ENCODE measurements around the gene RGS2. TPM values are rescaled to one million over a fixed set of nuclear protein-coding genes. Genes with fewer than 3 reads are reported as not detected.

Gene RGS2
- total RNA-seq, 1 donor, result 86.1 TPM

GRCh38 chr1:192849442-192849841, 40.6 kb downstream of the RGS2 start:
- no peak for DNase-seq (ENCODE audit: low read depth)
- no peak for TF ChIP-seq CTCF (IDR thresholded peaks at IDR 0.05; ENCODE audit: insufficient read depth, low read length)
- no peak overlapping the region for H3K4me3 ChIP-seq (ENCODE audit: low read depth, low read length)

DNA sequence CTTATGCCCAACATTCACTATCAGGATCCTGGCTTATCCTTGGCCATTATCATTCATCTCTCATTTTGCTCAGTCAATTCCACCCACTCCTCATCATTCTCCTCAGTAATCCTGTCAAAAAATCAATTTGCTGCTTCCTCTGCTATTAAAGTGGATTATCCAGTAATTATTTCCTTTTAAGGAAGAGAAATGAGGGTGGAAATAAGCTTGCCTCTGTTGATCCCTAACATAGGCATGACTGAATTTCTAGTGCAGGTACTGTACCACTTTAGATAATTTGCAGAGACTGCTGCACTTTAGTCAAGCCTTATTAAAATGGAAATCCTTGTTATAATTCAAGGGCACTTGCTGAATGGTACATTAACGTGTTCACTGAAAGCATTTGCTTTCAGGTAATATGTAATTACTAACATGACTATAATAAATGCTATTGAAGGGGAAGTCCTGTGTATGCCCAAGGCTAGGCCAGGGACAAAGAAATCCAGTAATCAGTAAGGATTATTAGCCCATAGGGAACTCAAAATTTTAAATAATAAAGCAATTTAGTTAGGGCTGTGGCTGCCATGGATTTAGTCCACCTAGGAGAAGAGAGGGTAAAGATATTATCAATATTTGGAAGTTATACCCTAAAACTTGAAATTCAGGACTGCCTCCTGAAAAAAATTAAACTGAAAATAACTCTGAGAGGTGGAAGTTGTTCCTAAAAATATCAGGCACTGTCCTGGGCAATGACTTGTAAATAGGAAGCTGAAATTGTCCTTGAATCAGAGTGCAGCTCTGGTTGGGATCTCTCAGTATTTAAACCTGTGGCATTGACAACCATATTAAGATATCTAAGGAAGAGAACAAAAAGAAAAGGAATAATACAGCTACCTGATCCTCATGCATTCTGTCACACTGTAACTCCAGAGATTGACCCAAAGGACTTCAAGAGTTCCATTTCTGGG, 43.4 kb downstream of the RGS2 start:
- H3K4me3 ChIP-seq (ENCODE audit: low read depth, low read length), result no peak overlapping the region
- DNase-seq (ENCODE audit: low read depth), result no peak
- TF ChIP-seq CTCF (IDR thresholded peaks at IDR 0.05; ENCODE audit: insufficient read depth, low read length), result no peak

GRCh38 chr1:192858456-192858855, 49.6 kb downstream of the RGS2 start:
- no peak overlapping the region for H3K4me3 ChIP-seq (ENCODE audit: low read depth, low read length)
- DNase-seq (ENCODE audit: low read depth), result no peak
- TF ChIP-seq CTCF (IDR thresholded peaks at IDR 0.05; ENCODE audit: insufficient read depth, low read length), result no peak

GRCh38 chr1:192859808-192860207, 51.0 kb downstream of the RGS2 start:
- no peak overlapping the region for H3K4me3 ChIP-seq (ENCODE audit: low read depth, low read length)
- TF ChIP-seq CTCF (IDR thresholded peaks at IDR 0.05; ENCODE audit: insufficient read depth, low read length), result no peak
- DNase-seq (ENCODE audit: low read depth), result no peak

DNA sequence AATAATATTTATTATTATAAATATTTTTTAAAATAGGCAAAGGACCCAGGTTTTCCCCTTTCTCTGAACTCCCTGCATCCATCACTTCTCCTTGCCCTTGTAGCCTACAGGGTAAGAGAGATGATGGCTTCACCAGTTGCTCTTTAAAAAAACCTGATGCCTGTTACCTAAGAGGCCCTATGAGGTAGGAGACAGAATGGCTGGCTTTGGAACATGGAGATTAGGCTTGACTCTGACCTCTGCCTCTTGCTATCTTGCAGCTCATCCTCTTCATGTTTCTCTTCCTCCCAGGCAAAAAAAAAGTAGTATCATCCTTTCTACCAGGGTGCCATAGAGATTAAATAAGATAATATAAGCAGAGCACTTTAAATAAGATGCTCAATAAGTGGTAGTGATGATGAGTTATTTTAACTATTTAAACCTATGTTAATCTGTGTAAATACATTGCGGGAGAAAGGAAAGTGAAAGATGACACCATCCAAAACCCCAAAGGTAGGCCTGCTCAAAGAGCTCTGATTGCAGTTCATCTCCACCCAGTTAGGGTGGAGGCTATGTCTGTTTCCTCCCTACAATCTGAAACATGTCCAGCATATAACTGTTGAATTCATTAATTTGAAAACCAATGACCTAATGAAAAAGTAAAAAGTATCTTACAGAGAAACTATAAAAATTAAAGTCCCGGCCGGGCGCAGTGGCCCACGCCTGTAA, 51.8 kb downstream of the RGS2 start:
- no peak for TF ChIP-seq CTCF (IDR thresholded peaks at IDR 0.05; ENCODE audit: insufficient read depth, low read length)
- no peak overlapping the region for H3K4me3 ChIP-seq (ENCODE audit: low read depth, low read length)
- no peak for DNase-seq (ENCODE audit: low read depth)

GRCh38 chr1:192861860-192862259, 53.0 kb downstream of the RGS2 start:
- no peak for TF ChIP-seq CTCF (IDR thresholded peaks at IDR 0.05; ENCODE audit: insufficient read depth, low read length)
- no peak overlapping the region for H3K4me3 ChIP-seq (ENCODE audit: low read depth, low read length)
- no peak for DNase-seq (ENCODE audit: low read depth)

Other genes starting within 250 kb of the RGS2 start
- gene RGS1, start 233.3 kb upstream of the RGS2 start, total RNA-seq (ENCODE audit: low replicate concordance), result not detected in 2 replicates
- gene RGS13, start 172.9 kb upstream of the RGS2 start, total RNA-seq (ENCODE audit: low replicate concordance), result not detected in 2 replicates